Islet of Langerhans (tissue), 1 donor: ENCODE results near the gene LMTK2.
A peak's percentile ranks its signal among the peaks of the same experiment; 100 is the strongest.

Experiments
- FAIRE-seq: peaks from one replicate; lab custom pipeline; 2011; peaks lifted over from hg19 to GRCh38; lab: Jason Lieb, UNC

The LMTK2 gene

DNA sequence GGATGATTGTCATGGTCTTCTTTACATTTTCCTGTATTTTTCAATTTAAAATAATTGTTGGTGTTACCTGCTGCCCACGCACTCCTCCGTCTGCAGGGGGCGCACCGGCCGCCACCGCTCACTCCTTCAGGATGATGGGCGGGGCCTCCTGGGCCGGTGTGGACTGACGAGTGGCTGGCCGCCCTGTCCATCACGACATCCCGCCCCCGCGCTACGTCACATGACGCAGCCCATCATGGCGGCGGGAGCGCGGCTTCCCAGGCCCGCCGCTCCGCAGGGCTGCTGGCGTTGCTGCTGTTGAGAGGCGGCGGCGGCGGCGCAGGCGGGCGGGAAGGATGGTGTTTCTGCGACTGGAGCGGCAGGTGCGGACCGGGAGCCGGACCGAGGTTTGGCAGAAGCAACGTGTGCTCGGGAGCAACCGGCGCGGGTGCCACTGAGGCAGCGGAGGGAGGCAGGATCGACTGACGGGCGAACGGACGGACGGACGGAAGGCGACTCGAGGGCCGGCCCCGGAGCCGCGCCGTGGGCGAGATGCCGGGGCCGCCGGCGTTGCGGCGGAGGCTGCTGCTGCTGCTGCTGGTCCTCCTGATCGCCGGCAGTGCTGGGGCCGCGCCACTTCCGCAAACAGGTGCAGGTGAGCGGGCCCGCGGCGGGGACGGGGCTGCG, at the start of gene LMTK2:
TSS of gene LMTK2 (plus strand) at position 216 of the 666 bp plus-strand sequence. CDS start at position 532, 316 bp downstream.
- peak; percentile 5 for FAIRE-seq

DNA sequence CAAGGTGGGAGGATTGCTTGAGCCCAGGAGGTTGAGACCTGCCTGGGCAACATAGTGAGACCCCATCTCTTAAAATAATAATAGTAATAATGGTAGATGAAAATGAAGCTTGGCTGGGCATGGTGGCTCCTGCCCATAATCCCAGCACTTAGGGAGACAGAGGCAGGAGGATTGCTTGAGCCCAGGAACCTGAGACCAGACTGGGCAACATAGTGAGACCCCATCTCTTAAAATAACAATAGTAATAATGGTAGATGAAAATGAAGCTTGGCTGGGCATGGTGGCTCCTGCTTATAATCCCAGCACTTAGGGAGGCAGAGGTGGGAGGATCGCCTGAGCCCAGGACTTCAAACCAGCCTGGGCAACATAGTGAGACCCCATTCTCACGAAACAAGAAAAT, 49.5 kb upstream of the LMTK2 start:
- no peak for FAIRE-seq

DNA sequence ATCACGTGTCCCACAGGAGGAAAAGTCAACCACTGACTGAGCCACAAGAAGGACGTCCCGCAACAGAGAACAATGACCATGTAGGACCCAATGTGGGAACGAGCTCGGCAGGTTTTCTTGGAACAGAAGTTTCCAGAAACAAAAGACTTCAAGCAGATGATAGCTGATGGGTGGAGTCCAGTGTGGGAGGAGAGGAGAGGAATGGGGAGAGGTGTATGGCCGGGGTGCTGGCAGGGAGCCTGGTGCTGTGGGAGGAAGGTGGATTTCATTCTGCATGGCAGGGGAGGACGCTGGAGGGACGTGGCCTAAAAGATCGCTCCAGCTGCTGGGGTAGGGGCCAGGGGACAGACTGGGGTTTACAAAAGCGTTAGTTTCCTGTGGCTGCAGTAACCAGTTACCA, 48.5 kb upstream of the LMTK2 start:
- no peak for FAIRE-seq

DNA sequence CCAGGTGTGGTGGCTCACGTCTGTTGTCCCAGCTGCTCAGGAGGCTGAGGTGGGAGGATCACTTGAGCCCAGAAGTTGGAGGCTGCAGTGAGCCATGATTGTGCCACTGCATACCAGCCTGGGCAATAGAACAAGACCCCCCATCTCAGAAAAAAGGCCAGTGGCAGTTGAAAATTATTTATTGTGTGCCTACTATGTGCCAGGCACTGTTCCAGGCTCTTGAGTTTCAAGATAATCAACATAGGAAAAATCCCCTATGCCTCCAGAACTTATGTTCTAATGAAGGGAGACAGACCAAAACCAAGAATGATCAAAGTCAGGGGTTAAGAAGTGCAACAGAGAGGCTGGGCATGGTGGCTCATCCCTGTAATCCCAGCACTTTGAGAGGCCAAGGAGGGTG, 42.4 kb upstream of the LMTK2 start:
- no peak for FAIRE-seq

DNA sequence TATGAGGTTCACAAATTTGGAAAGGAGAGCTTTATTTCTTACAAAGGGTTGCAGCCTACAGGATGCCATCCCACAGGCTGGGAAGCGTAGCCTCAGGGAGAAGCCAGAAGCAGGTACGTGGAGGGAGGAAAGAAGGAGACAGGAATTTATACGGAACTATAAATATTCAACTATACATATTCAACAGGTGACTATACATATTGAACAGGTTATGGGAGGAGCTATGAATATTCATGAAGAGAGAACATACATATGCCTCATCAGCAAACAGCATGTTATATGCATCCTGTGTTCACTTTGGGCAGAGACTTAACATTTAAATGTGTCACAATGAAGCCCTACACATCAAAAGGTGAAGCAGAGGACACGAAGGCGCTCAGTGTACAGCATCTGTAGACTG, 40.5 kb upstream of the LMTK2 start:
- FAIRE-seq: no peak

DNA sequence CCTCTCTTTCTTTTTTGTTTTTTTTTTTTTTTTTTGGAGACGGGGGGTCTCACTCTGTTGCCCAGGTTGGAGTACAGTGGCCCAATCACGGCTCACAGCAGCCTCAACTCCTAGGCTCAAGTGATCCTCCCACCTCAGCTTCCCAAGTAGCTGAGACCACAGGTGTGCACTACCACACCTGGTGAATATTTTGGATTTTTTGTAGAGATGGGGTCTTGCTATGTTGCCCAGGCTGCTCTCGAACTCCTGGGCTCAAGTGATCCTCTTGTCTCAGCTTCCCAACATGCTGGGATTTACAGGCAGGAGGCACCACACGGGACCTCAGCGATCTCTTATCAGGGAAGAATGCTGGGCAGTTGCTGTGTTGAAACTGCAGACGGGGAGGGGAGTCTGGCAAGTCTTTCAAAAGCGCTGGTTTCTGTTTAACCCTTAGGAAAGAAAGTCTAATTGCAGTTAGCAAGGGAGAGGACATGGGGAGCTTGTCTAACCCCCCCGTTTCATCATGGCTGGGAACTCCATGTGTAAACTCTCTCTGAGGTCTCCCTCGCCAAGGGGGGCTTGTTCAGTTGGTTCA, 39.6 kb upstream of the LMTK2 start:
- FAIRE-seq: no peak

DNA sequence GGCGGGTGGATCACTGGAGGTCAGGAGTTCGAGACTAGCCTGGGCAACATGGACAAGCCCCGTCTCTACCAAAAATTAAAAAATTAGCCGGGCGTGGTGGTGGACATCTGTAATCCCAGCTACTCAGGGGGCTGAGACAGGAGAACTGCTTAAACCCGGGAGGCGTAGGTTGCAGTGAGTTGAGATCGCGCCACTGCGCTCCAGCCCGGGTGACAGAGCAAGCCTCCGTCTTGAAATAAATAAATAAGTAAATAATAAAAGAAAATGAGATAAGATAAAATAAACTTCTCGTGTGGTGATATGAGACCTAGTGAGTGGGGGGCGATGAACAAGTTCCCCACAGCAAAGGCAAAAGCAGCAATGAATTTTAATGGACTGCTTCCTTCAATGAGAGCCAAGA, 33.6 kb upstream of the LMTK2 start:
- FAIRE-seq: no peak

DNA sequence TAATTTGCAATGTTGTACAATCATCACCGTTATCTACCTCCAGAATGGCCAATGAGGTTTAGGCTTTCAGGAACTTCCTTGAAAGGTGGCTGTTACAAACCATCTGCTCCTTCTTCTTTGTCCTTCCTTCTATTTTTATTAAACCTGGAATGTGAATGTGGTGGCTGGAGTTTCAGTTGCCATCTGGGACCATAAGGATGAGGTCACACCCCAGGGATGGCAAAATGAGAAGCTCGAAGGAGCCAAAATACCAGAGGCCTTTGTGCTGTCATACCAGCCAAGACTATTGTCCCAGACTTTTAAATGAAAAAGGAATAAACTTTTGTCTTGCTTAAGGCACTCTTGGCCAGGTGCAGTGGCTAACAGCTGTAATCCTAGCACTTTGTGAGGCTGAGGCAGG, 30.9 kb upstream of the LMTK2 start:
- no peak for FAIRE-seq

DNA sequence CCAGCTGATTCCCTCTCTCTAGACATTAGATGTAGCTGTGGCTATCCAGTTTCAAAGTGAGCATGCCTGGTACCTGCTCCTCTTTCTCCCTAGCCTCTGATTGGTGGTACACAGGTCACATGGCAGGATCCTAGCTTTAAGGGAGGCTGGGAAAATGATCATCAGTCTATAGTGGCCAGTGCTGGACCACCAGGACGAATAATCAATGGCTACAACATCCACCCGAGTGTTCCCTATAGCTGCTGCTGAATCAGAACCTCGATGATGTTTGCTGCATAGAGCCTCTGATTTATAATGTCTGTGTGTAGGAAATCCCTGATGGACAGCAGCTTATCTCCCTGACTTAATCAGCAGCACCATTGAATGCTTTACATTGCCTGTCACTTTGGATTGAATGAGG, 28.9 kb upstream of the LMTK2 start:
- no peak for FAIRE-seq

DNA sequence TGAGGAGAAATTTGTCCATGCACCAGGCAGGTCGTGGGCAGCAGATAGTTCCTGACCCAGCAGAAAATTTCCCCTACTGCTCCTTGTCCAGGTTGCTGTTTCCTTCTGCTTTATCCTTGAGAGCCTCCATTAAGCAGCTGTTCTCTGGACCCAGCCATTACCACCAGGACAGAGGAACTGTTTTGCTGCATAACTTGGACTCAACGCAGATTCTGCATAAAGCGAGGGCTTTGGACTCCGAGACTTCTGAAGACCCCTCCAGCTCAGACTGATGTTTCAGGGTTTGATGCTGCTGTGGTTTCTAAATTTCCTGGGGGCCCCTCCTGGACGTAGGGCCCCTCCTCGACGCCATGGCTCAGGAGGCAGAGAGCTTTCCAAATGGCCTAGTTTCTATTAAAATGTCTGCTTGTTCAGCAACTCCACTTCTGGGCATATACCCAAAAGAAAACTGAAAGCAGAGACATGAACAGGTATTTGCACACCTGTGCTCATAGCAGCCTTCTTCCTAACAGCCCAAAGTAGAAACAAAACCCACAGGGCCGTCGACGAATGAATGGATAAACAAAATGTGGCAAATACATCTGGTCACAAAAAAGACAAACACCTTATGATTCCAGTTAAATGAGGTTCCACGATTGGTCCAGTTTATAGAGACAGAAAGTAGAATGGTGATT, 28.3 kb upstream of the LMTK2 start:
- FAIRE-seq: no peak

DNA sequence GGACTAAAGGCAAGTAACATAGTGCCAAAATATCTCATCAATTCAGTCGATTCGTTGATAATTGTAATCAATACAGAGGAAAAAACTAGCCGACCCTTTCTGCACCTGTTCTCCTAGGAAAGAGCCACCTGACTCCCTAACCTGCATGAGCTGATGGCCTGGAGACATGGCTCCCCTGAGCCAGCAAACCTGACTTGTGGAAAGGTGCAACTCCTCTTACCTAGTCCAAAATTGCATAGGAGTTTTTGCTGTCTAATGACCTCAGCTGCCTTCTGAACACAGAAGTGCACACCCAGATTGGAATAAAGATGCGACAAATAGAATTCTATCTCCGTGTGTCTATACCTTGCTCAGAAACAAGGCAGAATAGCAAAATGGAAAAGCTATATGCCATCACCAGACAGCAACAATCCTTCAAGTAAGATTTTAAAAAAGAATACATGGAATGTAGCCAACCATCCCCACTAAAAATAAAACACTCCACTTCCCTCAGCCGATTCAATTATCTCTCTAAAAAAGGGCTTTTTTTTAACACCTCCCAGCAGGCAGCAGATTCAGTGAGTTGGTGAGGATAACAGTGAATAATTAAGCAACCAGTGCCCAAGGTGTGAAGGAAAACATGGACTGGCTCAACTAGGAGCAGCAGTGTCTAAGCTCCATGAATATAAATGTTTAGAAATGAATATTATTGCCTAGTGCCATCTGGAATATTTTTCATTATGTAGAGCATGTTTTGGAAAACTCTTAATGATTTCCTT, 26.6 kb upstream of the LMTK2 start:
- no peak for FAIRE-seq

DNA sequence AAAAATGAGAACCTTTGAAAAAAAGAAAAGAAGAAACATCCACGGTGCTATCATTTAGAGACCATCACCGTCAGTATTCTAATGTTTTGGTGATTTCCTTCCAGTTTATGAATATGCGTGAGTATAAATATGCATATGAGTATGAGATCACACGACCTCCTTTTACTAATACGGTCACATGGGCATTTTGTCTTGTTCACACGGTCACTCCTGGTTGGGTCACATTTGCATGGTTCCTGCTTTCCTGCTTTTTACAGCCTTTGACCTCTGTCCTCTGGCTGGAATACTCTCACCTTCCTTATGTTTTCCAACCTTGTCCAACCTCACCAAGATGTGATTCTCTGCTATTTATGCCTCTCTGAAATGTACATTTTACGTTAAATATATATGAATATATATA, 25.3 kb upstream of the LMTK2 start:
- no peak for FAIRE-seq

DNA sequence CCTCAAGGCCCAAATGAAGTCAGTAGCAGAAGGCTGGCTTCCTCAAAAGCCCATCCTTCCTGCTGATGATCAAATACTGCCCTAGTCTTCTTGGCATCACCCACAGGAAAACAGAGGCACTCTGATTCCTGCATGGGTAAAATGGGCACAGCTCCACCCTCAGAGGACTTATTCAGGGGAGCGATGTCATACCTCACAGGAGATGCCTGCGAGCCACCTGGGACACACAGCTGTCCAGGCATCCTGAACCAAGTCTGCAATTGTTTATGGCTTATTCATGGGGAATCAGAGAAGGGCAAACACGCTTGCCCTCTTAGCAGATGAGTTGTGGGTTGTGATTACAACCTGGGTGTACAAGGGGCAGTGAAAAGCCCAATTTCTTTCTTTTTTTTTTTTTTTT, 22.0 kb upstream of the LMTK2 start:
- FAIRE-seq: no peak

DNA sequence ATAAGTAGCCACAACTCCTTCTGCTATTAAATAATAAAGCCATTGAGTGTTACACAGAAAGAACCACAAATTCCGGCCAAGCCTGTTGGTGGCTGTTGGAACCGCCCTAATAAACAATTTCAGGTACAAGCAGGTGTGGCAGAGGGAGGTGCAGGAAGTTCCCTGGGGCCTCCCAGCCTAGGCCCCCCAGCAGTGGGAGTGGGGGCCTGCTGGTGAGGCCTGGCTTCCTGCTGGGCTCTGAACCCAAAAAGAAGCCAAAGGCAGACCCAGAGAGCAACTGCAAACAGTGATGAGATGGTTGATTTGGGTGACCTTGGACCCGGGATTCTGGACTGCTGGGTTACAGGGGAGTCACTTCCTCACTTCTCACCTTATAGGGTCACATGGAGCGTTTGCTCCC, 21.0 kb upstream of the LMTK2 start:
- no peak for FAIRE-seq

DNA sequence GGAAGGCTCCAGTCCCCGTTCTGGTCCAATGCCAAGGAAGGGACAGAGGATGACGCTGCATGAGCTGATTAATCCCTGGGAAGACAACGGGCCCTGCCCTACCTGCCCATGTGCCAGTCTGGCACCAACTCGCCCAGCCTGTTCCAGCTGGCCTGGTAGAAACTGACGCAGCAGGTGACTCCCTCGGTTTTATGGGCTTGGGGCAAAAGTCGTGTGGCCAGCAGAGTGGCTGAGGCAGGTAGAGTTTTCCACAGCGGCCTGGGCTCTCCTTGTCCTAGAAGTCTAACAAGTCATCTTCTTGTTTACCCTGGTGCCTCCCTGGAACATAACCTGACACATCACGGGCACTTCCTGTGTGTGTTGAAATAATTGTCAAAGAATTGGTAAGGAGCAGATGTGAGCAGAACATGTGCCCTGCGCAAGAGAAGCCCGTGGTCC, 20.4 kb upstream of the LMTK2 start:
- FAIRE-seq: no peak

DNA sequence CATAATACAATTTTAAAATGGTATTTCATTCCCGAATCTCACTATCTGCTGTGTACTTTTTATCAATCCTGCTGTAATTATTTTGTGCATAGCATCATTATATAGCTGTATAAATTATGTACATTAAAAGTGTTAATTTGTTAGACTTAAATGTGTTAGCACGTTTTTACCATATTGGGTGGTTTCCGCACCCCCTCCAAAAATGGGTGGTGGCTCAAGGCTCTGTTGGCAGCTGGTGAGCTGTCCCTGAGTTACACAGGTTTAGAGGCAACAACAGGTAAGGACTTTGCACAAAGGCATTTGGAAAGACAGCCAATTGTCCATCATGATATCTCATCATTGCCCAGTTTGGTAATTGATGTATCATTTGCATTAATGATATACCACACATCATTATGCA, 18.6 kb upstream of the LMTK2 start:
- FAIRE-seq: no peak

DNA sequence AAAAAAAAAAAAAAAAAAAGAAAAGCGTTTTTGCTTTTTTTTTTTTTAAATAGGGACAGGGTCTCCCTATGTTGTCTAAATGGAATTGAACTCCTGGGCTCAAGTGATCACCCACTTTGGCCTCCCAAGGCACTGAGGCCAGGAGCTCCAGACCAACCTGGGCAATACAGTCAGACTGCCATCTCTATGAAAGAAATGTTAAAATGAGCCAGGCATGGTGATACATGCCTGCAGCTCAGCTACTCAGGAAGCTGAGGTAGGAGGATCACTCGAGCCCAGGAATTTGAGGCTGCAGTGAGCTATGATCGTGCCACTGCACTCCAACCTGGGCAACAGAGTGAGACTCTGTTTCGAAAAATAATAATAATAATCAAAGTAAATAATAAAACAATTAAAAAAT, 16.5 kb upstream of the LMTK2 start:
- FAIRE-seq: no peak

DNA sequence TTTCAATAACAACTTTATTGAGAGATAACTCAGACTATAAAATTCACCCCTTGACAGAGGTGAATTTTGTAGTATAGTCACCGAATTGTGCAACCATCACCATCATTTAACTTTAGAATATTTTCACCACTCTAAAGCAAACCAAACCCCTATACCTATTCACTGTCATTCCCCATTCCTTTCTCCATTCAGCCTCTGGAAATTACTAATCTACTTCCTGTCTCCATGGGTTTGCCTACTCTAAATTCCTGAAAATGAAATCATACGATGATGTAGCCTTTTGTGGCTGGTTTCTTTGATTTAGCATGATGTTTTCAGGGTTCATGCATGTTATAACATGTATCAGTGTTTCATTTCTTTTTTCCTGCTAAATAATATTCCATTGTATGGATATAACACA, 15.6 kb upstream of the LMTK2 start:
- FAIRE-seq: no peak

DNA sequence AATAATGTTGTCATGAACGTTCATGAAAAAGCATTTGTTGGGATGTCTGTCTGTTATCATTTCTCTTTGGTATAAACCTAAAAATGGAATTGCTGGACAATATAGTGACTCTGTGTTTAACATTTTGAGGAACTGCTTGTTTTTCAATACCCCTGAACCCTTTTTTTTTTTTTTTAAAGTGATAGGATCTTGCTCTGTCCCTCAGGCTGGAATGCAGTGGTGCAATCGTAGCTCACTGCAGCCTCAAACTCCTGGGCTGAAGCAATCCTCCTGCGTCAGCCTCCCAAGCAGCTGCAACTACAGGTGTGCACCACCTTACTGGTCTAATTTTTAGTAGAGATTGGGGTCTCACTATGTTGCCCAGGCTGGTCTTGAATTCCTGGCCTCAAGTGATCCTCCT, 15.1 kb upstream of the LMTK2 start:
- no peak for FAIRE-seq

DNA sequence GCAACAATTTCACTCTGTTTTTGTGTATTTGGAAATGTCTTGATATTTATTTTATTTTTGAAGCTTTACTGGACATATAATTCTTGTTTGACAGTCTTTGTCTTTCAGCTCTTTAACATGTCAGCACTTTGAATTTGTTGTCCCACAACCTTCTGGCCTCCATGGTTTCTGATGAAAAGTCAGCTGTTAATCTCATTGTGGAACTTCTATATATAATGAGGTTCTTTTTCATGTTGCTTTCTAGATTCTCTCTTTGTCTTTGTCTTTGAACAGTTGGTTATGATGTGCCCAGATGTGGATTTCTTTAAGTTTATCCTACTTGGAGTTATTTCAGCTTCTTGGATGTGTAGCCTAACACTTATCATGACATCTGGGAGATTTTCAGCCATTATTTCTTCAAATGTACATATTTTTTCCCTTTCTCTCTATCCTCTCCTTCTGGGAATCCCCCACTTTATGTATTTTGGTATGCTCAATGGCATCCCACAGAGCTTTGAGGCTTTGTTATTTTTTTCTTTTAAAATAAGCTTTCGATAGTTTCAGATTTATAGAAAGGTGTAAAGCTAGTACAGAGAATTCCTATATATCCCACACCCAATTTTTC, 9.5 kb upstream of the LMTK2 start:
- peak; percentile 36 for FAIRE-seq

DNA sequence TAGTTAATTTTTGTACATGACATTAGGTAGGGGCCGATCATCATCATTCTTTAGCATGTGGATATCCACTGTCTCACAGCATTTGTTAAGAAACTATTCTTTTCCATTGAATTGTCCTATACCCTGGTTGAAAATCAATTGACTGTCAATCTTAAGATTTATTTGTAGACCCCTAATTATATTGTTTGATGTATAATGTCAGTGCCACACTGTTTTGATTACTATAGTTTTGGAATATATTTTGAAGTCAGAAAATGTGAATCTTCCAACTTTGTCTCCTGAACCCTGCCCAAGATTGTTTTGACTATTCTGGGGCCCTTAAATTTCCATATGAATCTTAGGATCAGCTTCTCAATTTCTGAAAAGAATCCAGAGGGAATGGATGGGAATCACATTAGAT, 6.6 kb upstream of the LMTK2 start:
- peak; percentile 78 for FAIRE-seq

DNA sequence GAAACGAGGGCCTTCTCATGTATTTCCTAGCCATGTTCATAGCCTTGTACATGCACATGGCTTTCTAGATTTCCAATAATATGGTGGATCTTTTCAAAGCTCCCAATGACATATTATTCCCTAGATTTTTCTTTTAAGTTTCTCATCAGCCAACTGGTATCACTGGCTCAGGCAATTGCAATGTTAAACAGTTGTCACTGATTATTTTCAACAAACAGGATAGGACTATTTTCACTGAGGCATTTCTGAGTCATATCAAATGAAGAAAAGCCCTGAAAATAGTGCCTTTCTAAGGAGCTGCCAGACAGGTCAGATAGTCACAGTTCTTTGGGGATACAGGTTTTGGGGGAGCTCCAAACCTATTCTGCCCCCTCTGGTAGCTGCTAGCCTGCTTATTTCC, 4.5 kb upstream of the LMTK2 start:
- FAIRE-seq: no peak
